Measurements from ENCODE around the gene DLX1. TPM values are rescaled to one million over a fixed set of nuclear protein-coding genes. Genes with fewer than 3 reads are reported as not detected.

Gene DLX1
- total and polyA plus RNA-seq, 3 donors from 2014 or later = 0.21 TPM; not detected in 2

- peaks cover 28% of the 10 kb centered on the region for H3K4me1 ChIP-seq
- 39 to 43% methylated on average over 9 of the region's 9 CpGs for WGBS, 2 donors
Observed at GRCh38 chr2:172097557-172098131, 12.3 kb downstream of the DLX1 start.

GRCh38 chr2:172098287-172098649 is 13.0 kb downstream of the DLX1 start:
- 61 to 80% methylated on average over 1 of the region's 1 CpG for WGBS, 2 donors
- peaks cover 7% of the 10 kb centered on the region for H3K27me3 ChIP-seq
- no peaks in the 10 kb centered on the region for H3K36me3 ChIP-seq (ENCODE audit: low read depth, missing control alignments)
- DNase-seq = no peak
- no peaks in the 10 kb centered on the region for H3K9me3 ChIP-seq
- peaks cover 34% of the 10 kb centered on the region for H3K4me1 ChIP-seq
- TF ChIP-seq CTCF (IDR thresholded peaks at IDR 0.05) = no peak
- H3K27ac ChIP-seq = no peak overlapping the region
- intact Hi-C loops (cut with DNase I; ENCODE audit: low total_unique reads) = no loop called here
- H3K4me3 ChIP-seq = no peak overlapping the region

More at GRCh38 chr2:172097557-172098131, 12.3 kb downstream of the DLX1 start:
- Histone ChIP-seq H3K4me3 (no peak overlapping the region), H3K9me3 (no peaks in the 10 kb centered on the region), H3K27ac (no peak overlapping the region), H3K27me3 (peaks cover 7% of the 10 kb centered on the region), H3K36me3 (ENCODE audit: low read depth, missing control alignments) (no peaks in the 10 kb centered on the region)
- intact Hi-C loops (cut with DNase I; ENCODE audit: low total_unique reads) = no loop called here
- DNase-seq = no peak
- TF ChIP-seq CTCF (IDR thresholded peaks at IDR 0.05) (no peak), POLR2A (IDR thresholded peaks at IDR 0.05) (no peak)

GRCh38 chr2:172098650-172099471 is 13.6 kb downstream of the DLX1 start:
- no peak for TF ChIP-seq CTCF (IDR thresholded peaks at IDR 0.05)
- TF ChIP-seq POLR2A (IDR thresholded peaks at IDR 0.05) = no peak
- Histone ChIP-seq H3K27me3 (peaks cover 7% of the 10 kb centered on the region), H3K4me3 (no peak overlapping the region)

GRCh38 chr2:172099472-172100079 is 14.3 kb downstream of the DLX1 start:
- Histone ChIP-seq H3K4me3 (no peak overlapping the region), H3K36me3 (ENCODE audit: low read depth, missing control alignments) (no peaks in the 10 kb centered on the region), H3K9me3 (no peaks in the 10 kb centered on the region), H3K4me1 (peaks cover 37% of the 10 kb centered on the region), H3K27me3 (peaks cover 7% of the 10 kb centered on the region), H3K27ac (no peak overlapping the region)
- DNase-seq = no peak
- no peak for TF ChIP-seq POLR2A (IDR thresholded peaks at IDR 0.05)
- no peak for TF ChIP-seq CTCF (IDR thresholded peaks at IDR 0.05)
- intact Hi-C loops (cut with DNase I; ENCODE audit: low total_unique reads) = loop anchor here (10.0 kb wide), 2 partner anchors 285 to 415 kb away; partner anchors contain the start of gene DYNC1I2
- WGBS, 2 donors = 9 to 11% methylated on average over 12 to 13 of the region's 13 CpGs

More at GRCh38 chr2:172098650-172099471, 13.6 kb downstream of the DLX1 start:
- intact Hi-C loops (cut with DNase I; ENCODE audit: low total_unique reads) = no loop called here
- no peak for DNase-seq
- H3K9me3 ChIP-seq = no peaks in the 10 kb centered on the region
- no peak overlapping the region for H3K27ac ChIP-seq
- no peaks in the 10 kb centered on the region for H3K36me3 ChIP-seq (ENCODE audit: low read depth, missing control alignments)
- WGBS, 2 donors = 10 to 28% methylated on average over 22 to 47 of the region's 61 CpGs
- H3K4me1 ChIP-seq = peaks cover 37% of the 10 kb centered on the region

Measured in testis (tissue), 3 donors.